Measurements from ENCODE around the gene GRK6.

GRK6 gene

DNA sequence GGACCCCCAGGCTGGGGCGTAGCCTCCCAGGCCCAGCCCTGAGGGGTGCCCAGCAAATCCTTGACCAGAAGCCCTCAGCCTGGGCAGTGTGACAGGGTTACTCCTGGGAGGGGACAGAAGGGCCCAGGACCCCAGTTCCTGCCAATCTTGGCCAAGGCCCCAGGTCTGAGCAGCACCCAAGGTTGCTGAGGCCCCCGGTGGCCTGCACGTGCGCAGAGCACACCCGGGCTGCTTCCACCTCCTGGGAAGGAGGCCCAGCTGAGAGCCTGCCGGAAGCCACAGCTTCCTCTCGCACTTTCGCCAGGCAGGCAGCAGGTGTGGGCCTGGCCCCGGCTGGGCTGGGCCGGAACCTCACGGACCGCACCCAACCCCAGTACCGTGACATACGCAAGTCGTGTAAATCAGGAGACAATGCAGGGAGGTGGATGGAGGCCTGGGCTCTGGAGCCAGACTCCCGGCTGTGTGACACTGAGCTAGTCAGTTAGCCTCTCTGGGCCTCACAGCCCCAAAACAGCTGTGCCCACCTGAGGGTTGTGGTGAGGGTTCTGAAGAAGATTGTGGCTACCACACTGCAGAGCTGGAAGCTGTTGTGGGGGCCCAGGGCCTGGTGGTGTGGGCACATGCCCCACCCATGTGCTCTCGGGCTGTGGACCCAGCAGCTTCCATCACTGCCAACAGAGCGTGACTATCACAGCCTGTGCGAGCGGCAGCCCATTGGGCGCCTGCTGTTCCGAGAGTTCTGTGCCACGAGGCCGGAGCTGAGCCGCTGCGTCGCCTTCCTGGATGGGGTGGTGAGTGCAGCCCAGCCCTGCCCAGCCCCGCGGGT, 5.1 kb downstream of the GRK6 start:
- Histone ChIP-seq H3K27ac (ENCODE audit: extremely low read depth, low read depth, low read length) (no peak overlapping the region), H3K4me1 (ENCODE audit: control insufficient read depth, insufficient read depth, low read length) (no peaks in the 10 kb centered on the region), H3K9me3 (ENCODE audit: control insufficient read depth, insufficient read depth, low read depth, low read length) (no peaks in the 10 kb centered on the region), H3K4me3 (ENCODE audit: low read depth, low read length) (no peak overlapping the region), H3K36me3 (ENCODE audit: control insufficient read depth in 2 of 2, insufficient read depth in 1 of 2, low read length in 2 of 2) (peaks cover 0 to 80% of the 10 kb centered on the region in 2 experiments; a peak in 1 of 3 replicates)
- CTCF ChIA-PET, result interaction anchor here (1.2 to 1.3 kb wide), 2 partner anchors 13 to 28 kb away, joined by 3 read pairs; no protein-coding TSS in a partner anchor
- POLR2A ChIA-PET, result interaction anchor here (3.7 to 3.9 kb wide), 2 partner anchors 11 to 15 kb away, joined by 10 to 17 read pairs; partner anchors contain the start of gene PRR7
- TF ChIP-seq ZFP41 (tag by site-specific recombination; IDR thresholded peaks at IDR 0.05; ENCODE audit: borderline replicate concordance), result no peak
- peak; percentile 51; the same call in 1 of the 2 replicates for TF ChIP-seq GLIS2 (tag by site-specific recombination; IDR thresholded peaks at IDR 0.05)

- no peaks in the 10 kb centered on the region for H3K4me1 ChIP-seq (ENCODE audit: control insufficient read depth, insufficient read depth, low read length)
- ChIA-PET POLR2A (interaction anchor here (3.7 to 3.9 kb wide), 2 partner anchors 10 to 14 kb away, joined by 10 to 17 read pairs; partner anchors contain the start of gene PRR7), CTCF (interaction anchor here (1.3 kb wide), 1 partner anchor 29 kb away, joined by 3 read pairs; no protein-coding TSS in a partner anchor)
- no peak overlapping the region for H3K4me3 ChIP-seq (ENCODE audit: low read depth, low read length)
- H3K36me3 ChIP-seq (ENCODE audit: control insufficient read depth in 2 of 2, insufficient read depth in 1 of 2, low read length in 2 of 2), result peaks cover 3 to 87% of the 10 kb centered on the region in 2 experiments; a peak in 2 of 3 replicates
- TF ChIP-seq, protein P1, sequence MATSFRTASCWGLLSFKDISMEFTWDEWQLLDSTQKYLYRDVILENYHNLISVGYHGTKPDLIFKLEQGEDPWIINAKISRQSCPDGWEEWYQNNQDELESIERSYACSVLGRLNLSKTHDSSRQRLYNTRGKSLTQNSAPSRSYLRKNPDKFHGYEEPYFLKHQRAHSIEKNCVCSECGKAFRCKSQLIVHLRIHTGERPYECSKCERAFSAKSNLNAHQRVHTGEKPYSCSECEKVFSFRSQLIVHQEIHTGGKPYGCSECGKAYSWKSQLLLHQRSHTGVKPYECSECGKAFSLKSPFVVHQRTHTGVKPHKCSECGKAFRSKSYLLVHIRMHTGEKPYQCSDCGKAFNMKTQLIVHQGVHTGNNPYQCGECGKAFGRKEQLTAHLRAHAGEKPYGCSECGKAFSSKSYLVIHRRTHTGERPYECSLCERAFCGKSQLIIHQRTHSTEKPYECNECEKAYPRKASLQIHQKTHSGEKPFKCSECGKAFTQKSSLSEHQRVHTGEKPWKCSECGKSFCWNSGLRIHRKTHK (tag by site-specific recombination; IDR thresholded peaks at IDR 0.05), result no peak
- TF ChIP-seq KLF10 (tag by site-specific recombination; IDR thresholded peaks at IDR 0.05) (no peak), ZNF169 (tag by site-specific recombination; IDR thresholded peaks at IDR 0.05) (no peak), ZNF223 (tag by site-specific recombination; IDR thresholded peaks at IDR 0.05) (no peak), ZNF514 (tag by site-specific recombination; IDR thresholded peaks at IDR 0.05) (no peak), BCL11B (tag by site-specific recombination; IDR thresholded peaks at IDR 0.05; ENCODE audit: low read depth) (no peak)
- no peaks in the 10 kb centered on the region for H3K9me3 ChIP-seq (ENCODE audit: control insufficient read depth, insufficient read depth, low read depth, low read length)
- H3K27ac ChIP-seq (ENCODE audit: extremely low read depth, low read depth, low read length), result no peak overlapping the region
Measured at GRCh38 chr5:177432143-177432838, 5.8 kb downstream of the GRK6 start.

DNA sequence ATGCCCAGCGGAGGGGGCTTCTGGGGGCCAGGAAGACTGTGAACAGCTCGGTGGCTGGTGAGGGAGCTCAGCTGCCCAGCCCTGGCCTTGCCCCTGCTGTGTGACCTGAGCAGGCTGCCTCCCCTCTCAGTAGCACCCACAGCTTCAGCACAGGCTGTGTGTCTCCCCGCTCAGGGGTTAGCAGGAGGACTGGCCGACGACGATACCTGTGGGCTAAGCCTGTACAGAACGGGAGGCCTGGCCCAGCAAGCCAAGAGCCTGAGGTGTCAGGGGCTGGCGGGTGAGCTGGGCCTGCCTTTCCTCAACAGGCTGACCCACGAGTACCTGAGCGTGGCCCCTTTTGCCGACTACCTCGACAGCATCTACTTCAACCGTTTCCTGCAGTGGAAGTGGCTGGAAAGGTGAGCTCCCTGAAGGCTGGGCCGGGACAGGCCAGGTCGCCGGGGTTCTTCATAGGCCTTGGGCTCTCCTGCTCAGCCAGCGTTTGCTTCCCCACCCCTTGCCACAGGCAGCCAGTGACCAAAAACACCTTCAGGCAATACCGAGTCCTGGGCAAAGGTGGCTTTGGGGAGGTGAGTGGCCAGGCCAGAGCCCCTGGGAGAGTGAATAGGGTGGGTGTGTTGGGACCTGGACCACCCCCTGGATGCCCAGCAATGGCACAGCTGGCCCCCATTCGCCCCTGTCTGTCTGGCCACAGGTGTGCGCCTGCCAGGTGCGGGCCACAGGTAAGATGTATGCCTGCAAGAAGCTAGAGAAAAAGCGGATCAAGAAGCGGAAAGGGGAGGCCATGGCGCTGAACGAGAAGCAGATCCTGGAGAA, 6.6 kb downstream of the GRK6 start:
- H3K4me3 ChIP-seq (ENCODE audit: low read depth, low read length), result no peak overlapping the region
- no peaks in the 10 kb centered on the region for H3K4me1 ChIP-seq (ENCODE audit: control insufficient read depth, insufficient read depth, low read length)
- H3K9me3 ChIP-seq (ENCODE audit: control insufficient read depth, insufficient read depth, low read depth, low read length), result no peaks in the 10 kb centered on the region
- ChIA-PET CTCF (interaction anchor here (0.7 kb wide), 1 partner anchor 62 kb away, joined by 3 read pairs; no protein-coding TSS in a partner anchor), POLR2A (interaction anchor here (3.7 to 3.9 kb wide), 2 partner anchors 9 to 13 kb away, joined by 10 to 17 read pairs; partner anchors contain the start of gene PRR7)
- H3K36me3 ChIP-seq (ENCODE audit: control insufficient read depth in 2 of 2, insufficient read depth in 1 of 2, low read length in 2 of 2), result peaks cover 9 to 91% of the 10 kb centered on the region in 2 experiments
- H3K27ac ChIP-seq (ENCODE audit: extremely low read depth, low read depth, low read length), result no peak overlapping the region
- TF ChIP-seq ZFP3 (tag by site-specific recombination; IDR thresholded peaks at IDR 0.05; ENCODE audit: low read depth) (no peak), MZF1 (tag by site-specific recombination; IDR thresholded peaks at IDR 0.05; ENCODE audit: borderline replicate concordance) (no peak), ZNF692 (tag by site-specific recombination; IDR thresholded peaks at IDR 0.05) (no peak), ZNF701 (tag by site-specific recombination; IDR thresholded peaks at IDR 0.05) (no peak), ZNF350 (tag by site-specific recombination; IDR thresholded peaks at IDR 0.05) (no peak), ZNF843 (tag by site-specific recombination; IDR thresholded peaks at IDR 0.05) (no peak), KLF9 (tag by site-specific recombination; IDR thresholded peaks at IDR 0.05; ENCODE audit: low read depth) (no peak), BCL11B (tag by site-specific recombination; IDR thresholded peaks at IDR 0.05; ENCODE audit: low read depth) (no peak), ZNF768 (tag by site-specific recombination; IDR thresholded peaks at IDR 0.05) (no peak), HOXA7 (CRISPR knock-in tag; IDR thresholded peaks at IDR 0.05; ENCODE audit: borderline replicate concordance) (no peak), ZNF624 (tag by site-specific recombination; IDR thresholded peaks at IDR 0.05) (no peak), ZNF785 (tag by site-specific recombination; IDR thresholded peaks at IDR 0.05) (no peak), ZNF416 (tag by site-specific recombination; IDR thresholded peaks at IDR 0.05) (no peak), TRIM28 (IDR thresholded peaks at IDR 0.05; ENCODE audit: borderline replicate concordance, low read length) (no peak), ZNF239 (tag by site-specific recombination; IDR thresholded peaks at IDR 0.05) (no peak), ZBTB48 (tag by site-specific recombination; IDR thresholded peaks at IDR 0.05) (no peak), ZNF544 (tag by site-specific recombination; IDR thresholded peaks at IDR 0.05) (no peak)
- TF ChIP-seq, protein P2, sequence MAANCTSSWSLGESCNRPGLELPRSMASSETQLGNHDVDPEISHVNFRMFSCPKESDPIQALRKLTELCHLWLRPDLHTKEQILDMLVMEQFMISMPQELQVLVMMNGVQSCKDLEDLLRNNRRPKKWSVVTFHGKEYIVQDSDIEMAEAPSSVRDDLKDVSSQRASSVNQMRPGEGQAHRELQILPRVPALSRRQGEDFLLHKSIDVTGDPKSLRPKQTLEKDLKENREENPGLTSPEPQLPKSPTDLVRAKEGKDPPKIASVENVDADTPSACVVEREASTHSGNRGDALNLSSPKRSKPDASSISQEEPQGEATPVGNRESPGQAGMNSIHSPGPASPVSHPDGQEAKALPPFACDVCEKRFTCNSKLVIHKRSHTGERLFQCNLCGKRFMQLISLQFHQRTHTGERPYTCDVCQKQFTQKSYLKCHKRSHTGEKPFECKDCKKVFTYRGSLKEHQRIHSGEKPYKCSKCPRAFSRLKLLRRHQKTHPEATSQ (tag by site-specific recombination; IDR thresholded peaks at IDR 0.05), result no peak
